HG02938 (cell line): ENCODE measurements around the gene ACBD4.

Experiments used
- ATAC-seq: cut with Tn5 transposase; IDR thresholded peaks from one replicate; pipeline ENCODE4 v1.9.1; 2021; ENCODE audit warnings: mild to moderate bottlenecking, moderate library complexity; ENCODE audit not compliant: unreplicated experiment

Gene ACBD4

DNA sequence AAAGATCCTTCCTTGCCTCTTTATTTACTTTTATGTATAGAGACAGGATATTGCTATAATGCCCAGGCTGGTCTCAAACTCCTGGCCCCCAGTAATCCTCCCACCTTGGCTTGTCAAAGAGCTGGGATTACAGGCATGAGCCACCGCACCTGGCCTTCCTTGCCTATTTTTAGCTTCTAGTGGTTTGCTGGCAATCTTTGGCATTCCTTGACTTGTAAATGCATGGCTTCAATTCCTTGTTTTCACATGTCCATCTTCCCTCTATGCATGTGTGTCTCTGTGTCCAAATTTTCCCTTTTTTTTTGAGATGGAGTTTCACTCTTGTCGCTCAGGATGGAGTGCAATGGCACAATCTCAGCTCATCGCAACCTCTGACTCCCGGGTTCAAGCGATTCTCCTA is 48.7 kb downstream of the ACBD4 start:
- no peak for ATAC-seq

DNA sequence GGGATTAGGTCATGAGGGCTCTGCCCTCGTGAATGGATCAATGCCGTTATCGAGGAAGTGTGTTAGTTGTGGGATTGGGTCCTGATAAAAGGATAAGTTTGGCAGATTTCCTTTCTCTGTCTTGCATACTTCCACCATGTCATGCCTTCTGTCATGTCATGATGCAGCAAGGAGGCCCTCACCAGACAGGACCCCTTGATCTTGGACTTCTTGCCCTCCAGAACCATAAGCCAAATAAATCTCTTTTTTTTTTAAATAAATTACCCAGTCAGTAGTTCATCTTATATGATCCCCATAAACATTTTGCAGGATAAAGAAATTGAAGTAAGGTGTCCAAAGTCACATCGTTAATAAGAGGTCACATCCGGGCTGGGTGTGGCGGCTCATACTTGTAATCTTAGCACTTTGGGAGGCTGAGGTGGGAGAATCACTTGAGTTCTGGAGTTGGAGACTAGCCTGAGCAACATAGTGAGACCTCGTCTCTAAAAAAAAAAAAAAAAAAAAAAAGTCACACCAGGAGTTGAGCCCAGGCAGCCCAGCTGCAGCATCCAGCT is 51.4 kb downstream of the ACBD4 start:
- ATAC-seq: no peak

DNA sequence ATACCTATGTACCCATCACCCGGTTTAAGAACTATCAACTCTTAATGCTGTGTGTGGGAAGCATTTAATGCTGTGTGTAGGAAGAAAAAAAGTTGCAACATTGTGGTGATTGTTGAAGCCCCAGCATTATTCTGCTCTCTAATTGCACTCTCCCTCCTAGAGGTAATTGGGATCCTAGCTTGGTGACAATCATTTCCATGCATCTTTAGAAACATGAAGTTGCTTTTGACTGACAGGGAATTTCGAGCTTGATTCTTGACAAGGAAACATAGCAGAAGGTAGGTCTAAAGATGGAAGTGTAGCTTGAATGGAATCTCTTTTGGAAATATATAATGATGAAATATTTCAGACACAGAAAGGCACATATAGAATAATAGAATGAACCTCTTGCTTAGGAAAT is 53.5 kb downstream of the ACBD4 start:
- ATAC-seq: no peak

DNA sequence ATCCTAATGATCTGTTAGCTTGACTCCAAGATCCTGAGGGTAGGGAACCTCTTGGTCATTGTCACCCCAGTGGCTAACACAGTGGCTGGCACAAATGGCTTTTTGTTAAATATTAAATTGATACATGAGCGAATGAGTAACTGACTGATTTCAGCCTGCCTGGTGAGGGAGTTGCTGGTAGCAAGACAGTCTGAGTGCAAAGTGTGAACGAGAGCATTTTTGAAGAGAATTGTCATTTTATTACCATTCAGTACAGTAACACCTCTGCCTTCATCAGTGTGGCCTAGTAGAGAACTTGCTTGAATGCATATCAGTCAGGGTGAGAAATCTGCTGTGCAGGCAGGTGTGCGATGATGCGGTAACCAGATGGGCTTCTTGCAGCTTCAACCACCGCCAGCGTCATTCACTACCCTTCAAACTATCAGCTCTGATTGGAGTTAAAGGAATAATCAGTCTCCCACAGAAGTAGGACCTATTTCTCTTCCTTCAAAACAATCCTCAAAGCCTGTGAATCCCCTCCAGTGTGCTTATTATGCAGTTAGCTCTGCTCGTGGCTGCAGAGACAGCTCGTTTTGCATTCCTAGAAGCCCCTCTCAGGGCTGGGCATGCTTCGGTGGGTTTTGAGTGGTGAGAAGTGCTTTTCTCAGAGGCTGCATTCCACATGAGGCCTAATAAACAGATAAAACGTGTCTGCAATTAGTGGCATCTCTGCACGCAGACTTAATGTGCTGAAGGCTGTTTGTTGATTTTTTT is 55.2 kb downstream of the ACBD4 start:
- no peak for ATAC-seq
